LHCN-M2 (cell line): ENCODE data around the gene ZNF609. TPM values are rescaled to one million over a fixed set of nuclear protein-coding genes. Genes with fewer than 3 reads are reported as not detected.
A peak's percentile ranks its signal among the peaks of the same experiment; 100 is the strongest.

Experiments
- DNase-seq: peaks from one replicate; pipeline ENCODE4 v3.0.0-alpha.2; 2012; ENCODE audit warnings: low read depth
- total RNA-seq: library from RNA; depleted of rRNA; stranded (reverse); fragments of >200 nt; gene quantifications from 2 replicates; pipeline ENCODE4 v1.2.3, GENCODE V29; 2014

The ZNF609 gene
- total RNA-seq, 1 experiment from 2014 or later: 13.1 TPM

GRCh38 chr15:64542091-64542490 lies 81.7 kb downstream of the ZNF609 start:
- DNase-seq: no peak

- DNase-seq: no peak
Measured at GRCh38 chr15:64544450-64544849, 84.1 kb downstream of the ZNF609 start.

- DNase-seq: no peak
Measured at GRCh38 chr15:64547275-64547674, 86.9 kb downstream of the ZNF609 start.

DNA sequence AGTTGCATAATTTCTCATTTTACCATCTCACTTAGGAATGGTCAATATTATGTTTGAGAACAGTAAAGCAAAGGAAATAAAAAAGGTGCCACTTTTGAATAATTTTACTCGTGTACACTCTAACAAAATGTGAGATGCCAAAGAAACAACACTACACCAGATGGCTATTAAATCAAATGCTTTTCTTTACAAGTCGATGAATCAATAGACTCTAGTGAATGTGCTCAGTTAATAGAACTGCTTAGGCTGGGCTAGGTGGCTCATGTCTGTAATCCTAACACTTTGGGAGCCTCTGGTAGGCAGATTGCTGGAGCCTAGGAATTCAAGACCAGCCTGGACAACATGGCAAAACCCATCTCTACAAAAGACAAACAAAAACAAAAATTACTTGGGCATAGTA lies 87.9 kb downstream of the ZNF609 start:
- DNase-seq: no peak

DNA sequence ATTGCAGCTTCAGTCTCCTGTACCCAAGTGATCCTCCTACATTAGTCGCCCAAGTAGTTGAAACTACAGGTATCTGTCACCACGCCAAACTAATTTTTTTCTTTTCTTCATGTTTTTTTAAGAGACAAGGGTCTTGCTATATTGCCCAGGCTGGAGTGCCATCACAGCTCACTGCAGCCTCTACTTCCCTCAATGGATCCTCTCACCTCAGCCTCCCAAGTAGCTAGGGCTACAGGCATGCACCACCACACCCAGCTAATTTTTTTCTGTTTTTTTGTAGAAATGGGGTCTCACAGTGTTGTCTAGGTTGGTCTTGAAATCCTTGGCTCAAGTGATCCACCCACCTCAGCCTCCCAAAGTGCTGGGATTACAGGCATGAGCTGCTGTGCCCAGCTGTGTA lies 89.5 kb downstream of the ZNF609 start:
- no peak for DNase-seq

GRCh38 chr15:64552281-64552948 lies 92.0 kb downstream of the ZNF609 start:
- DNase-seq: no peak

DNA sequence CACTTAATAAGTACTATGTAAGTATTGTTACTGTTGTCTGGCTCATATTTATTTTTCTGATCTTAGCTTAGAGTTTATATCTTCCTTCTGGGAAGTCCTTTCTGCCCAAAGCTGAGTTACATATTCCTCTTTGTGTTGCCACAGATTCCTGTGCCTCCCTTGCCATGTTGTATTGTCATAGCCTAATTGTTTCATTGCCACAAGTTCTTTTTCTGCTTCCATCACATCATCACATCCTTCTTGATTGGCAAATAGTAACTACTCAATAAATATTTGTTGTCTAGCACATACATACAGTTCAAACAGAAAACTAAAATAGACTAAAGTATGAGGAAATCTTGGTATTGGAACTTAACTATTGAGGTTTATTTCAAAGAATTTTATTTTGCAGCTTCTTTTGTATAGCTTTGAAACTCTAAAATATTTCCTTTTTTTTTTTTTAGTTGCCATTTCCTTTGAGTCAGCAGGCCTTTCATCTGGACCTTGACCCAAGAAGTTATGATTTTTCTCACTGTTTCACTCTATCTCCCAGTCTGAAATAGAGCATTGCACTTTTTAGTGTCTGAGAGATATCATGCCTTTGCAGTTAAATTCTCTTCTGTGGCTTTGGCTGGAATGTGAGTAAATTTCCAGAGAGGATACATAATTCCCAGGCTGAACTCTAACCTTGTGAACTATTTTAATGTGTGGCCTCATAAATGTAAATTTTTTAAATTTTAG lies 98.2 kb downstream of the ZNF609 start:
- DNase-seq: peak; percentile 22

DNA sequence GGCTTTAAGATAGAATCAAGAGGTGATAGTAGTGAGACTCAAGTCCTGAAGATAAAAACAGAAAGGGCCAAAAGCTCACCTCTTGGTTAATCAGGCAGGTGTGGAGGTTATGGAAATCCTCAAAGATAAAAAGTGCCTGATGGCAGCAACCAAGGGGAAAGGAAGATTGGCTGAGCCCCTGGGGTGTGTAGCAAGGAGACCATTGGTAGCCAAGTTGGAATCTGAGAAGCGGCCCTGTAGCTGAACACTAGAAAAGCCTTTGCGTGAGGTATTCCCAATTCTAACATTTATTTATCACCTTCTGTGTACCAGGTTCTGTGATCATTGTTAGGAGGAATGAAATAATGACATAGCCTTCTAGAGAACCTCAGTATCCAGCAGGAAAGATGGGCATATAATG lies 98.9 kb downstream of the ZNF609 start:
- no peak for DNase-seq

GRCh38 chr15:64560501-64560900 lies 100.1 kb downstream of the ZNF609 start:
- no peak for DNase-seq

- no peak for DNase-seq
Measured at GRCh38 chr15:64560998-64561397, 100.6 kb downstream of the ZNF609 start.

DNA sequence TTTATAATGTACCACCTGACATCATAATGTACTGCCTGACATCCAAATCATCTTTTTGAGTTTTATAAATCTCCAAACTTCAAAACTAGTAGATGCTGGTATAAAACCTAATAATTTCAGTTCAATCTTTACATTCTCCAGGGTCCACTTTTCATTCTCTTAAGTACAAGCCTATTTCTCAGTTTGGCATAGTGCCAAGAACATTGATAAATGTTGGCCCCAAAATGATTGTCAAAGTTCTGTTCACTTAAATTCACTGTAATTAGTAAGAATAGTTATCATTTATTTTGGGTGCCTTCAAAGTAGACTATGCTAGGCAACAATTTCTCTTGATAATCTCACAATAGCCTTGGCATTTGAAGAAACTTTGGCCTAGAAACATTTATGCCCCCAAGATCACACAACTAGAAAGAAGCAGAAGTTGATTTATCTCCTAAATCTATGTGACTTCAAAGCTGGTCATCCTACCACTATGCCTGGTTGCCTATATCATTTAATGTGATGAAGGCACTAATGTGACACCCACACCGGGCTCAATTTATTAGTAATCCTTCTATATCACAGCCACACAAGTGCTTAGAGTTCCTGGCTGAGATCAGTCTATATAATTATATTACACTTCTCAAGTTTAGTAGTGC lies 101.7 kb downstream of the ZNF609 start:
- DNase-seq: no peak

DNA sequence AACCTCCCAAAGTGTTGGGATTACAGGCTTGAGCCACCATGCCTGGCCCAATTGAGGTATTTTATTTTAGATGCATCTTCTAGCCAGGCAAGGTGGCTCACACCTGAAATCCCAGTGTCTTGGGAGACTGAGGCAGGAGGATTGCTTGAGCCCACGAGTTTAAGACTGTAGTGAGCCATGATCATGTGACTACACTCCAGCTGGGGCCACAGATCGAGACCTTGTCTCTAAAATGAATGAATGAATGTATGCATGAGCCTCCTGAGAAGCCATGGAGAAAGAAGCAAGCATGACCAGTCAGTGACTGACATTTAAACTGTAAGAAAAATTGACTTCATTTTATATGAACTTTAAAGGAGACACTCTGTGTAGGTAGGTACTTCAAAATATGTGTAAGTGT lies 105.7 kb downstream of the ZNF609 start:
- no peak for DNase-seq

- peak; percentile 35 for DNase-seq
Measured at GRCh38 chr15:64566629-64567427, 106.5 kb downstream of the ZNF609 start.

GRCh38 chr15:64568765-64569164 lies 108.4 kb downstream of the ZNF609 start:
- DNase-seq: no peak

DNA sequence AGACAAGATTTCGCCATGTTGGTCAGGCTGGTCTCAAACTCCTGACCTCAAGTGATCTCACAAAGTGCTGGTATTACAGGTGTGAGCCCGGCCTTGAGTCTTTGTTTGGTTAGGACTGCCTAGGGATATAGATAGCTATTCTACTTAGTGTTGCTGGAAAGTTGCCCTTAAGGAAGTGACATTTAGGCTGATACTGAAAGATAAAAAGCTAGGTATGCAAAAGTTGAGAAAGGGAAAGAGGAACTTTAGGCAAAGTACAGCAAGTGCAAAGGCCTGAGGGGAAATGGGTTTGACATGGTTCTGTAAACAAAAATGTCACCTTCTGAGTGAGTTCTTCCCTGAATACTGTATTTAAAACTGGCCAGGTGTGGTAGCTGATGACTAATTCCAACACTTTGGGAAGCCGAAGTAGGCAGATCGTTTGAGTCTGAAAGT lies 111.5 kb downstream of the ZNF609 start:
- DNase-seq: no peak

DNA sequence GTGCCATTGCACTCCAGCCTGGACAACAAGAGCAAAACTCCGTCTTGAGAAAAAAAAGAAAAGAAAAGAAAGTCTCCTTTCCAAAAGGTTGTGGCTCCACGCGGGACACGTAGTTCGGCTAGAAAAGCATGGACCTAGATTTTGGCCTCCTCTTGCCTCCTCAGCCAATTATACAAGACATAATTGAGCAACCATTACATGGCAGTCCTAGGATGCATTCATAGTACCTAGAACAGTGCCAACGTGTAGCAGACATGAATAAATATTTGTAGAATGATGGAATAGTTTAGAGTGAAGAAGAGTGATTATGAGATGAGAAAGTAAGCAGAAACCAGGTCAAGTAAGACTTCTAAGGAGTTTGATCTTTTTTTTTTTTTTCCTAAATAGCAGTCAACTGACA lies 112.5 kb downstream of the ZNF609 start:
- no peak for DNase-seq

DNA sequence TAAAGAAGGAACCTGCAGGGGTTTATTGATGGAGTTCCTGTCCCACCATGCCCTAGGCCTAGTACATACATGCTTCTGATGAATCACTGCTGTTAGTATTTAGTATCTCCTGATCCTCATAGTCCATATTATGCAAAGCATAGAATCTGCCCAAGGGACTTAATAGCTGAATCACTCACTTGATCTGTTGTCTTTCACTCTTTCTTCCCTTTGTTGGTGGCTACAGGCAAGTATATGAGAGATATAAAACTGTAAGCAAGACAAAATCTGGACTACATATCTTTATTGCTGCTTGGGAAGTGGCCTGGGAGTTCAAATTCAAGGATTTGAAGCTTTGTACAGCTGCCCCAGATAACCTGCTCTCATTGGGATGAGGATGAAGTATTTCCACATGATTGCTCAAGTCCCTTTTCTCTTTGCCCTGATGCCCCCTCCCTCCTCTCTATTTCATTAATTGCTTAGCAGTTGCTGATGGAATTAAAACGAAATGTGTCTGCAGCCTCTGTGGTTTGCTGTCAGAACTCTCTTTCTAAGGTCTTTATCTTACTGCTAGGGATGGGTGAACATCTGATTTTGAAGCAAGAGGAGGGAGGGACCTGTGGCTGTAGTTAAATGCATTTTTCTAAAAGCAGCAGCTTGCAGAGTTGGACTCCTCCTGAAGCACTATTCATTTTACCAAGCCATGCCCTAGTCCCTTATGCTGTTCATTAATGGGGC lies 114.1 kb downstream of the ZNF609 start:
- DNase-seq: peak; percentile 50

DNA sequence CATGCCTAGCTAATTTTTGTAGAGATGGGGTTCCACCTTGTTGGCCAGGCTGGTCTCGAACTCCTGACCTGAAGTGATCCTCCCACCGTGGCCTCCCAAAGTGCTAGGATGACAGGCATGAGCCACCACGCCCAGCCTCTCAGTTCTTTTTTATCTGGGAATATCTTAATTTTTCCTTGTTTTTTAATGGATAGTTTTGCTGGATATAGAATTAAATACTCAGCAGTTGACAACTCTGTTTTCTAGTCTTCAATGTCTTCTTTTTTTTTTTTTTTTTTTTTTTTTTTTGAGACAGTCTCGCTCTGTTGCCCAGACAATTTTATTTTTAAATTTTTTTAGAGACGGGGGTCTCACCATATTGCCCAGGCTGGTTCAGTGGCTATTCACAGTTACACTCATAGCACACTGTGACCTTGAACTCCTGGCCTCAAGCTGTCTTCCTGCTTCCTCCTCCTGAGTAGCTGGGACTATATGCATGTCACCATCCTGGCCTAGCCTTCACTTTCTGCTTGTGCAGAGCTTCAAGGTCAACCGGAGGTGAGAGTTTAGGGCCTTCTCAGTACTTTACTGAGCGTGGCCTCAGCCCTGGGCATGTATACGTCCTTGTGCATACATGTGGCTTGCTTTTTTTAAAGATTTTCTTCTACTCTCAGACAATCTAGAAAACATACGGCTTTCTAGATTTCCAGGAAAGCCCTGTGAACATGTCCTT lies 120.5 kb downstream of the ZNF609 start:
- DNase-seq: no peak

- DNase-seq: no peak
Measured at GRCh38 chr15:64581408-64581761, 121.0 kb downstream of the ZNF609 start.

- DNase-seq: no peak
Measured at GRCh38 chr15:64582202-64582601, 121.8 kb downstream of the ZNF609 start.

GRCh38 chr15:64583519-64583918 lies 123.1 kb downstream of the ZNF609 start:
- DNase-seq: no peak
